ENCODE results near the gene RBL2.
"Not testable (repeated sequence)": the region's sequence is repeated elsewhere in the genome, so short reads cannot be mapped to it uniquely, and the experiment has no call there.

Gene RBL2

DNA sequence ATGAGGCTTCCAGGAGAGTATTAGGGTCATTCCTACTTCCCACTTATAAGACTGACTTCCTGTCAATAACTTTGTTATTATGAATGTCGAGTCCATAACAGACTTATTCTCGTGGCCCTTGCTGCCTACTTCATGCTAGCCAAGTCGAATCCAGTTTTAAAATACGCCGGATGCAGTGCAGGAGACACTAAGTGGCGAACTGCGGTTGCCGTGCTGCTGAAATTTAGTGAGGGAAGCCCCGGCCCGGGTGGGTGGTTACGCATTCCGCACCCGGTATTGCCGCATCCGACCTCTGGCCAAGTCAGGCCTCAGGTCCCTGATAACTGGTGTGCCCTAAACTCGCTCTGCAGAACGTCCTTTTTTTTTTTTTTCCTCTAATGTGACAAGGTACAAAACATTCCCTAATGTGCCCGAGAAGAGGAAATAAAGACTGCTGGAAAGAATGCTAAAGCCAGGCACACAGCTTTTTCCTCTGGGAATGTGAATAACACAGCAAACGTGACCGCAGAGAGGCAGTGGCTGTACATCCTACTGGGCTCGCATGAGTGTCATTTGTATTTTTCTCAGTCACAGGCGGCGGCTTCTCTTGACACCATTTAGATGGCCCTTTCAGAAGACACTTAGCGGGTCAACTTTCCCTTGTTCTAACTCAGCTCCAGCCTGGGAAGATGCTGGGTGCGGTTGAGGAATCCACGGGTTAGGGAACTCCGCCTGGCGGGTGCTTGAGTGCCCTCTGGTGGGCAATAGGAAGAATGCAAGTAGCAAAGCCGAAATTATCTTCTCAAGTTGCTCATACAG, 75.8 kb downstream of the RBL2 start:
- DNase-seq = peak; percentile 16 to 49 (median 32)

DNA sequence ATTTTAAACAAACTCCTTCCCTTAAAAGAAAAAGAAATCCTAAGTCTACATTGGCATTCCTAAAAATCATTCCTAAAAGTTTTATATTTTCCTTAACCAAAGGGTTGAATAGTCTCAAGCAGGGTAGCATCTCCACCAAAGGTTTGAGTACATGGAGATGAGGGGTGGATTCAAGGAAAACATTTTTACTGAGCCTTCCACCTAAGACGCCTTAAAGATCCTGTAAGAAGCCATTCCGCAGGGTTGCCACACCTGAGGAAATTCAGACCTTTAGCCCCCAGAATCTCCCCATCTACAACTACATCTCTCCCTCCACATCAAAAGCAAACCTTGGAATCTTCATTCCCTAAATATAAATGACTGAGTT, 76.4 kb downstream of the RBL2 start:
- no peak for DNase-seq

DNA sequence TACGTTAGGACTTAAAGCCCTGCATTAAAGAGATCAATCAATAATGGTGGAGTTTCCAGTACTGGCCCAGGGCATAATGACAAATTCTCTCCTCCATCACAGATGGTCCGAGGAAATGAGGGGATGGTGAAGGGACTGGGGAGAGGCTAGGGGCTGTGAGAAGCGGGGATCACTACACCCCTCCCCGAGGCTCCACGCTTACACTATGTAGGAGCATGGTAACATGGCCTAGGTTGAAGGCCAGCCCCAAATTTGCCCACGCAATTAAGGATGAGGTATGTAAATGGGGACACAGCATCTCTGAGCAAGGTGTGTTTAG, 76.8 kb downstream of the RBL2 start:
- no peak for DNase-seq

DNA sequence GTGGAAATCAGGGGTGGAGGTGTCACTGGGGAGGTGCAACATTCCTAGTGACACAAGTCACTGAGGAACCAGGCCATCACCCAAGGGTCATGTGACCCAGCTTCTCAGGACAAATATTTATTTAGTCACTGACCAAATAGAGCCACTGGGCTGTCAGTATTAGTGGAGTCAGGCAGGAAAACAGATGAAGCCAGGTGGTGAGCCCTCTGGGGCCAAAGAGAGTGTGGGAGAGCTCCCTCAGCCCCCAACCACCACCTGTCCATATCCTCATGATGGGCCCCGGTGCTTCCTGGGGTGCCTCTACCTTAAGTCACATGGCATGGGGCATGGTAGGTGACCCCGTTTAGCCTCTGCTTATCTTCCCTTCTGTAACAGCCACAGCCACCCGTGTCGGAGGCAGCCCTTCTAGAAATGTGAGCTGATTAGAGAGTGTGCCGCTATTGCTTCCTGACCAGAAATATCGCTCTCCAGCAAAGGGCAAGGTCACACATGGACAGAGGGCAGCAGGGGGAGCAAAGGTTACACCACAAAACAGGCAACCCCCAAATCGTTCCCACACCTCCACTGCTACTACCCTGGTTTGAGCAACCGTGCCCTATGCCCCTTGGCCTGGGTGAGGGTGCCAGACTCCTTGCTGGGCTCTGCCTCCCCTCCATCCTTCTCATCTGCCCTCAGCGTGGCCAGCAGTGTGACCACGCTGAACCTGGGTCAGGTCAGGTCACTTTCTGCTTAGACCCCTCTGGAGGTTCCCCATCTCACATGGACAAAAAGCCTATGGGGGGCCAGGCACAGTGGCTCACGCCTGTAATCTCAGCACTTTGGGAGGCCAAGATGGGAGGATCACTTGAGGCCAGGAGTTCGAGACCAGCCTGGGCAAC, 77.4 kb downstream of the RBL2 start:
- no peak for DNase-seq

DNA sequence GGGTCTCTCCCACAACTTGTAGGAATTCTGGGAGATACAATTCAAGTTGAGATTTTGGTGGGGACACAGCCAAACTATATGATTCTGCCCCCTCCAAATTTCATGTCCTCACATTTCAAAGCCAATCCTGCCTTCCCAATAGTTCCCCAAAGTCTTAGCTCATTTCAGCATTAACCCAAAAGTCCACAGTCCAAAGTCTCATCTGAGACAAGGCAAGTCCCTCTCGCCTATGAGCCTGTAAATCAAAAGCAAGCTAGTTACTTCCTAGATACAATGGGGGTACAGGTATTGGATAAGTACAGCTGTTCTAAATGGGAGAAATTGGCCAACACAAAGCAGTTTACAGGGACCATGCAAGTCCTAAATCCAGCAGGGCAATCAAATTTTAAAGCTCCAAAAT, 78.5 kb downstream of the RBL2 start:
- DNase-seq = not testable (repeated sequence)

DNA sequence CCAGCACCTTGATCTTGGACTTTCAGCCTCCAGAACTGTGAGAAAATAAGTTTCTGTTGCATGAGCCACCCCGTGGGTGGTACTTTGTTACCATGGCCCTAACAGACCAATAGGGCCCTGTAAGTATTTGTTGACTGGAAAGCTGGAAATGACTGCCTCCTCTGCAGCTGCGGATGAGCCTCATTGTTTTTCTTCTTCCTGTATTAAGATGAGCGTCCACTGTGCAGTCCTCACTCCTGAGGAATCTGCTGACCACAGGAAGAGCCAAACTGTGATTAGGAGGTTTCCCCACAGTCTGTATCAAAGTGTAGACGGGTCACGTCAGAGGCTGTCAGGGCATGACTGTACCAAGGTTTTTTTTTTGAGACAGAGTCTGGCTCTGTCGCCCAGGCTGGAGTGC, 81.0 kb downstream of the RBL2 start:
- DNase-seq = no peak

DNA sequence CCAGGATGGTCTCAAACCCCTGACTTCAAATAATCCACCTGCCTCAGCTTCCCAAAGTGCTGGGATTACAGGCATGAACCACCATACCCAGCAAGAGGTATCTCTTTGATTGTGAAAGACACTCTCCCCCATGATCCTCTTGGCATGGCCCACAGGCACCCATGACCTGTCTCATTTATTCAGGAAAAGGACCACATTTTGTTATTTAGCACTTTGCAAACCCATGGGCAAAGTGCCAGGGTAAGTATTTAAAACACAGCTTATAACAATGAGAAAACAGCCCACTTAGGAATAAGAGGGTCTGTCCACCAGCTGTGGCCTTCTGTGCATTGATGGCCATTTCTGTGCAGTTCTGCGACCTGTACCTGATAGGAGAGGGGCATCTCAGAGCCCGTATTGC, 81.5 kb downstream of the RBL2 start:
- DNase-seq = no peak

DNA sequence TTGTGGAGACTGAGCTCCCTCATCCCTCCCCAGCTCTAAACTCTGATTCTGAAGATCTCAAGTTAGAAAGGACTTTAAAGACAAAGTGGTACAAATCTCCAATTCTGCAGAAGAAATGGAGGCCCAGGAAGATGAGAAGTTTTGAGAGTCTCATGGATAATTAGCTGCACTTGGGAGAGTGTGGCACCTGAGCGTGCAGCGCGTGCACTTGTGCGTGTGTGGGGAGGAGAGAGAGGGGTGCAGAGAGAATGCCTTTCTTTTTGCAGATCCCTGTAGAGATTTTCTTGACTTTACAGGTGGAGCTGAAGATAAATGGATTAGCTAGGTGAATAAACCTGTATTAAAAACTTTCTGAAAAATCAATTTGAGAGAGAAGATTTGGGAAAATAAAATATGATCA, 83.6 kb downstream of the RBL2 start:
- DNase-seq = no peak

DNA sequence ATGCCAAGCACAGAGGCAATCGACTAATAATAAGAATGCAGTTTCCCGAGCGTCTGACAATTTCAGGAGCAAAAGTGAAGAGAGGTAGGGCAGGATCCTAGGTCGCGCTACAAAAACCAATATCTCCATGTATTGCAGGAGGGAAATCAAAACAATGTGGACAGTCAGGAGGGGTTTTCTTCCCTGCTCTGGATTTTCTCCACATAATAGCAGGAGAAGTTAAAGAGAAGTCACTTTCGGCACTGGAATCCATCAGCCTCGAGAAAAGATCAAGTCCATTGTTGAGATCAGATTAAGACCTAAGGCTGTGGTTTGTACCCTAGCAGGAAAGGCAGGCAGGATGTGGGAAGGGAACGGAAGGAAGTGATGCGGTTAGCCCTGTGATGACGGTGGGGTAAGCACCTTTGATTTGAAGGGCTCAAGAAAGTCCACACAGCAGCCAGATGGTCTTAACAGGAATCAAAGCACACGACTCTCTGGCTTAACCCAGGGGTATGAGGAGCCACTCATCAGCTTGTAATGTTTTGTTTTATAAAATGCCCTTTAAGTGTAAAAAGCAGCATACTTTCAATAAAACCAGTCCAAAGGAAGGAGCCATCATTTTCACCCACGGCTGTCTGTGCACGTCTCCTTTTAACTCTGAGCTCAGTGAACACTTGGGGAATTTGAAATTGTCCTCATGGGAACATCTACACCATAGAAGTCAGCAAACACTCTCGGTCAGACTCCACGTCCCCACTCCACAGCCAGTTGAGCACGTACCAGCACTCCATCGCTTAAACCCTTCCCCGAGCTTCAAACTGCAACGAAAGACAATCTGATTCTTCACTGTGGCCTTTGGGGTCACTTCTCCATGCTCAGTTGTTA, 84.5 kb downstream of the RBL2 start:
- peak; percentile 46 to 97 (median 61) for DNase-seq

DNA sequence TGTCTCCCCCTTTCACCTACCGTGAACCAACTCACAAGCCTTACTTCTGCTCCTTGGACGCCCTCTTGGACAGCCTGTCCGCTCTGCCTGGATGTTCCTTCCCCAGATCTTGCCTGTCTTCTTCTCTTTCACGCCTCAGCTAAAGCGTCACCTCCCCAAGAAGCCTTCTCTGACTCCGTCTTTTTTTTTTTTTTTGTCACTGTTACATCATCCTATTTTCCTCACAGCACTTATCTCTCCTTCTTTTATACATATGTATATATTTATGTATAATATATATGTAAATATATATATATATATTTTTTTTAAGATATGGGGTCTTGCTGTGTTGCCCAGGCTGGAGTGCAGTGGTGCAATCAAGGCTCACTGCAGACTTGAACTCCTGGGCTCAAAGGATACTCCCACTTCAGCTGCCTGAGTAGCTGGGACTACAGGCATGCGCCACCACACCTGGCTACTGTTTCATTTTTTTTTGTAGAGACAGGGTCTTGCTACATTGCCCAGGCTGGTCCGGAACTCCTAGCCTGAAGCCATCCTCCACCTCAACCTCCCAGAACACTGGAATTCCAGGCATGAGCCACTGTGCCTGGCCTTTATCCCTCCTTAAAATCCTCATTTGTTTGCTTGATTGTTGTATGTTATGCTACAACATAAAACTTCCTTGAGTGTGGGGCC, 85.3 kb downstream of the RBL2 start:
- peak in 1 of 5 donors; percentile 61 for DNase-seq

DNA sequence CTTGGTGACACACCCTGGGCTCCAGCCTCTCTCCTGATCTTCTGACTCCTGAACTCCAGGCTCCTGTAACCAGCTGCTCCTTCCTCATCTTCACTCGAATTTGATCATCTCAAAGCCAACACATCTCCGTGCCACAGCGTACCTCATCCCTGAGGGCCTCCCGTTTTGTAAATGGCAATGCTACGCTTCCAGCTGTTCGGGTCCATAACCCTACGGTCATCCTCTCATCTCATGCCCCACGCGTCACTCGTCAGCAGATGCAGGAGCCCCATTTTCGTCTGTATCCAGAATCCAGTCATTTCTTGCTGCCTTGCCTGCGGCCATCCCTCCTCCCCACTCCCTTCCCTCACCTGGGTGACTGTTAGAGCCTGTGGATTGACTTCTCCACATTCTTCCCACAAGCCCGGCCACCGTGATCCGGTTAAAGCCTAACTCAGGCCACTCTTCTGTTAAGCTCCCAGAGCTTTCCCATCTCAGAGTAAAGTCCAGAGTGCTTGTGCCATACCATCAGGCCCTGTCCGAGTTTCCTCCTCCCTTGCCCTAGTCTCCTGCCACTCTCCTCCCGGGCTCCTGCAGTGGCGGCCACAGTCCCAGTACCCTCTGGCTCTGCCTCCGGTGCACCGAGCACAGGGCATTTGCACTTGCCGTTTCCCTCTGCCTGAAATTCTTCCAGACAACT, 89.0 kb downstream of the RBL2 start:
- DNase-seq = no peak

DNA sequence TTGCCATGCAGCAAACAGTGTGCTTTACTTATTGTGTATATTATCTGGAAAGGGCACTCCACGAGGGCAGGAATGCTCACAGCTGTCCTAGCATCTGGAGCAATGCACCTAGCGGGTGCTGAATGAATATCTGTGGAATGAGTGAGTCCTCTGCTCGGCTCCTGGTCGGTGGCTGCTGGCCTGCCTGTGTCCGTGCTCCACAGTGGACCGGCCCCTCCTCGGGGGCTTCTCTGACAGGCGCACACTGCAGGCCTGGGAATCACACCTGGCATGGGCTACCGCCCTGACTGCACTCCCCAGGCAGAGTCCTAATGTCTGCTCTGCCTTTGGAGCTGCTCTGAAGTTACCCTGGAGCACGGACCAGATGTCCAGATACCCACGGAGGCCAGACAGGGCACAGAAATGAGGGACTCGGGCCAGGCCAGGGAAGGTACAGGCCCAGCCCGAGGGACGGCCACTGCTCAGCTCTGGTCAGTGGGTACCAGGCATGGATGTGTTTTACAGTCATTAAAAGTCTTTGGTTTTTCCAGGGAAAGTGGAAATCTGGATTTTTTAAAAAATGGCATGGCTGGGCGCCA, 89.8 kb downstream of the RBL2 start:
- DNase-seq = no peak

DNA sequence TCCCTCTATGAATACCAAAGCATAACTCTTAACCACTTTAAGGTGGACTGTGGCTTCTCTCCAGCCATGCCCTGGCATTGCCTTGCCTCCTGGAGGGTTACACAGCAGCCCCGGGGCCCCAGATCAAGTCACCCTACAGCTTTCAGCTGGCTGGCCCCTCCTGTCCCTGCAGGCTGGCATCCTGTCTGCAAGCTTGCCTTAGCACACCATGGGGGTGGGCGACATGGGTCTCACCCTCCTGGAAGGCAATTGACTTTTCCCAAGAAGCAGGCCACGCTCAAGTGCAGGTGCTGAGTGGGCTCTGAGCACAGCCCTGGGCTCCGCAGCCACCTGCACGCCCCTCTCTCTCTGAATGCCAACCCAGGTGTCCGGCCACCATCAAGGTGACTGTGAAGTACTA, 94.5 kb downstream of the RBL2 start:
- DNase-seq = no peak

DNA sequence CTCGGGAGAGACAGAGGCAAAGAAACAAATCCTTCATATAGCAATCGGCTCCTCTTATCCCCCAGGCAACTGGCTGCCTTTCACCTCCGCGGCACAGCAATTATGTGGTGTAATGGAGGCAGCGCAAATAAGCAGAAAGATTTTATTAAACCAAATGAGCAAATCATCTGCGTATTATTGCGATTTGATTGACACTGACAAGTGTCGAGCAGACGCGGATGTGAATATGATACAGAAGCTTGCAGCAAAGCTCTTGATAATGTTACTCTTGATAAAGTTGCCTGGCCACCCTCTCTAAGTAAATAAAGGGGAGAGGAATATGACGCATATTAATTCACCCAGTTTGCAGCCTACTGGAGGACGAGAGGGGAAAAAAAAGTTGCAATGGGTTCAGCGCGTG, 95.2 kb downstream of the RBL2 start:
- no peak for DNase-seq

DNA sequence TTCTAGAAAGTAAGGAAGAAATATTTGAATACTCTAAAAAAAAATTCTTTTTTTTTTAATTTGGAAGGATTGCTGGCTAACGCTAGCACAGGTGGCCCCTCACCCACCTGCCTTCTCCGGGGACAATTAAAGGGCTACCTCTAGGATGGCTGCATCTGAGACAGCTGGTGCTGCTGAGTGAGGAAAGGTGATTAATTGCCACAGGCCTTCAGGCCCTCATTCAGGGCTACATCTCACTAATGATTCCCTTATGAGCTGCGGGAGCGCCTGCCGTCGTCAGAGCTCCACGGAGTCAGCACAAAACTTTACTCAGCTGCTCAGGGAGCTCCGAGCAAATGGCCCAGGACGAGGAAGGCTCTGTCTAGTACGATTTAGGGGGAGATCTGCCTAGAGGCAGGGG, 95.8 kb downstream of the RBL2 start:
- DNase-seq = no peak

DNA sequence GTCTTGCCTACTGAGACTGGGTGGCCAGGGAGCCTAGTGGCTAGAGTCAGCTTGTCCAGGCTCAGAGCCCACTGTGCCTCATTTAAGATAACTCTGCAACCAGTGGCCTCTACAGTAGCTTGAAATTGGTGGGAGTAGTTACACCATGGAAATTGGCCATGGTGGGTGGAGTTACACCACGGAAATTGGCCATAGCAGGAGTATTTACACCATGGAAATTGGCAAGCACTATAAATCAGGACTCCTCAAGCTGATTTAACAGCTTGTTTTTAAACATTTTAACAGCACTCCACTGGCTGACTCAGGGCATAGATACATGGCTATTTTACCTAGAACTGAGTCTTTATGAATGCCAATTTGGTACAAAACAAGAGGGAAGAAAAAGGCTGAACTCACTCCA, 96.5 kb downstream of the RBL2 start:
- DNase-seq = no peak

DNA sequence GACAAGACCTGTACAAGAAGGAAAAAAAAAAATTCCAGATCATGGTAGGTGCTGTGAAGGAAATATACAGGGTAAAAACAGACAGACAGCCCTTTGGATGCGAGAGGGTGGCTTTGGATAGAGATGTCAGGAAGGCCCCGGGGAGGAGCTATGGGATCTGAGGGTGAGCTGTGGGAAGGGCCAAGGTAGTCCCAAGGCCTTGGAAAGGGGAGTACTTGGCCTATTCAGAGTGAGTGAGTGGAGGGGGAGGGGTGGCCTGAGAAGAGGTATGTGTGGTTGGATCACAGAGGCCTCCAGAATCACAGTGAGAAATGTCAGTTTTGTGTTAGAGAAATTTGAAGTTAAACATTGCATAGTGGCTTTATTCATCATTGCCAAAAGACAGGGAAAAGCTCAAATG, 99.9 kb downstream of the RBL2 start:
- no peak for DNase-seq

DNA sequence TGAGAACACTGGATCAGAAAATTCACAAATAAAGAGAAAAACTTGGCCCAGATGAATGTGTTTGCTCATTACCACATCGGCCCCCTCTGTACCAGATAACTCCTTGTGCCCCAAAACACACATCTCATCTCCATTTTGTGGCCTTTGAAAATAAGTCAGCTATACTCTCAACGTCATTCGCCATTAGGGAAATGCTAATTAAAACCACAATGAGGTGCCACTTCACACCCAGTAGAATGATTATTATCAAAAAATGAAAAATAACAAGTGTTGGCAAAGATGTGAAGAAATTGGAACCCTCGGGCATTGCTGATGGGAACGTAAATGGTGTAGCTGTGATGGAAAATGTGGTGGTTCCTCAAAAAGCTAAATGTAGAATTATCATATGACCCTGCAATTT, 103.4 kb downstream of the RBL2 start:
- DNase-seq = no peak

DNA sequence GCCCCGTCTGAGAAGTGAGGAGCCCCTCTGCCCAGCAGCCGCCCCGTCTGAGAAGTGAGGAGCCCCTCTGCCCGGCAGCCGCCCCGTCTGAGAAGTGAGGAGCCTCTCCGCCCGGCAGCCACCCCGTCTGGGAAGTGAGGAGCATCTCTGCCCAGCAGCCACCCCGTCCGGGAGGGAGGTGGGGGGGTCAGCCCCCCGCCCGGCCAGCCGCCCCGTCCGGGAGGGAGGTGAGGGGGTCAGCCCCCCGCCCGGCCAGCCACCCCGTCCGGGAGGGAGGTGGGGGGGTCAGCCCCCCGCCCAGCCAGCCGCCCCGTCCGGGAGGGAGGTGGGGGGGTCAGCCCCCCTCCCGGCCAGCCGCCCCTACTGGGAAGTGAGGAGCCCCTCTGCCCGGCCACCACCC, 105.1 kb downstream of the RBL2 start:
- not testable (repeated sequence) for DNase-seq

DNA sequence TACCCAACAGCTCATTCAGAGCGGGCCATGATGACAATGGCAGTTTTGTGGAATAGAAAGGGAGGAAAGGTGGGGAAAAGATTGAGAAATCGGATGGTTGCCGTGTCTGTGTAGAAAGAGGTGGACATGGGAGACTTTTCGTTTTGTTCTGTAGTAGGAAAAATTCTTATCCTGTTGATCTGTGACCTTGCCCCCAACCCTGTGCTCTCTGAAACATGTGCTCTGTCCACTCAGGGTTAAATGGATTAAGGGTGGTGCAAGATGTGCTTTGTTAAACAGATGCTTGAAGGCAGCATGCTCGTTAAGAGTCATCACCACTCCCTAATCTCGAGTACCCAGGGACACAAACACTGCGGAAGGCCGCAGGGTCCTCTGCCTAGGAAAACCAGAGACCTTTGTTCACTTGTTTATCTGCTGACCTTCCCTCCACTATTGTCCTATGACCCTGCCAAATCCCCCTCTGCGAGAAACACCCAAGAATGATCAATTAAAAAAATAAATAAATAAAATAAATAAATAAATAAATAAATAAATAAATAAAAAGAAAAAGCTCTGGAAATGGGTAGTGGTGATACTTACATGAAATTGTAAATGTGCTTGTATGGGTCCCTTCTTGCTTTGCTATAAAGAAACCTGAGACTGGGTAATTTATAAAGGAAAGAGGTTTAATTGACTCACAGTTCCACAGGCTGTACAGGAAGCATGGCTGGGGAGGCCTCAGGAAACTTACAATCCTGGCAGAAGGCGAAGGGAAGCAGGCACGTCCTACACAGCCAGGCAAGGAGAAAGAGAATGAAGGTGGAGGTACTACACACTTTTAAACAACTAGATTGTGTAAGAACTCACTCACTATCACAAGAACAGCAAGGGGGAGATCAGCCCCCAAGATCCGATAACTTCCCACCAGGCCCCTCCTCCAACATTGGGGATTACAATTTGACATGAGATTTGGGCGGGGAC, 105.8 kb downstream of the RBL2 start:
- DNase-seq = not testable (repeated sequence)
